CD4-positive, alpha-beta memory T cell (primary cell): ENCODE results near the gene NEXMIF. TPM values are rescaled to one million over a fixed set of nuclear protein-coding genes. Genes with fewer than 3 reads are reported as not detected.

Experiments used
- CTCF ChIA-PET: fragments of 350-600 bp; sonication (Branson Sonifier 250); formaldehyde crosslinking; loops from one replicate; lab custom pipeline; 2021; ENCODE audit warnings: inconsistent platforms; ENCODE audit not compliant: partially characterized antibody; lab: Charles Lee
- POLR2A ChIA-PET: fragments of 350-600 bp; sonication (Branson Sonifier 250); formaldehyde crosslinking; loops from one replicate; lab custom pipeline; 2021; ENCODE audit not compliant: partially characterized antibody; lab: Charles Lee
- DNase-seq, 5 donors: peaks; one replicate each; pipeline versions ENCODE4 v3.0.0 to v3.0.0-alpha.2; 2020 to 2022; ENCODE audit warnings: mixed read lengths in 1 of 5
- H3K27ac ChIP-seq: one replicate; pipeline ENCODE4 v1.7.0; 2013; ENCODE audit warnings: low read depth, low read length
- H3K27me3 ChIP-seq: 2 replicates; pipeline ENCODE4 v1.7.0; 2013; ENCODE audit warnings: mild to moderate bottlenecking, low read length, moderate library complexity; ENCODE audit not compliant: insufficient read depth
- H3K36me3 ChIP-seq: 2 replicates; pipeline ENCODE4 v1.7.0; 2013; ENCODE audit warnings: mild to moderate bottlenecking, low read length, moderate library complexity; ENCODE audit not compliant: insufficient read depth
- H3K4me1 ChIP-seq: 2 replicates; pipeline ENCODE4 v1.7.0; 2013; ENCODE audit warnings: mild to moderate bottlenecking, low read length, moderate library complexity; ENCODE audit not compliant: insufficient read depth
- H3K4me3 ChIP-seq, 2 donors: one replicate each; pipeline ENCODE4 v1.7.0; 2013; ENCODE audit warnings: low read length in 2 of 2, mild to moderate bottlenecking in 1 of 2
- H3K9me3 ChIP-seq, 2 donors: one replicate each; pipeline ENCODE4 v1.7.0; 2013; ENCODE audit warnings: low read length in 2 of 2, control low read depth in 1 of 2; ENCODE audit not compliant: control insufficient read depth in 1 of 2
- H3K27ac Mint-ChIP-seq, 7 donors: one replicate each; pipeline ENCODE4 v1.8.0; 2020 to 2021; ENCODE audit warnings: mixed read lengths in 7 of 7, mild to moderate bottlenecking in 6 of 7, inconsistent platforms in 3 of 7, moderate library complexity in 3 of 7
- H3K27me3 Mint-ChIP-seq, 2 donors: one replicate each; pipeline ENCODE4 v1.8.0; 2020 to 2021; ENCODE audit warnings: mixed read lengths in 2 of 2
- H3K36me3 Mint-ChIP-seq, 2 donors: one replicate each; pipeline ENCODE4 v1.8.0; 2020 to 2021; ENCODE audit warnings: mixed read lengths in 2 of 2, inconsistent platforms in 1 of 2, mild to moderate bottlenecking in 1 of 2
- H3K4me1 Mint-ChIP-seq, 4 donors: one replicate each; pipeline ENCODE4 v1.8.0; 2020 to 2021; ENCODE audit warnings: mixed read lengths in 4 of 4, mild to moderate bottlenecking in 1 of 4
- H3K4me3 Mint-ChIP-seq, 8 donors: one replicate each; pipeline ENCODE4 v1.8.0; 2020 to 2021; ENCODE audit warnings: mixed read lengths in 8 of 8, mild to moderate bottlenecking in 7 of 8, moderate library complexity in 6 of 8, inconsistent platforms in 3 of 8
- H3K9me3 Mint-ChIP-seq, 8 donors: one replicate each; pipeline ENCODE4 v1.8.0; 2020 to 2021; ENCODE audit warnings: mixed read lengths in 8 of 8, mild to moderate bottlenecking in 5 of 8, inconsistent platforms in 3 of 8, moderate library complexity in 1 of 8
- intact Hi-C: fragments of 100-400 bp; cut with micrococcal nuclease; formaldehyde crosslinking; loops from one replicate; pipeline ENCODE4 v1.15.1; 2023
- polyA plus RNA-seq, 2 donors: library from polyadenylated mRNA; unstranded; fragments of 300-500 nt; fragmentation: Illumina TruSeq; gene quantifications; one replicate each; pipeline ENCODE4 v1.2.3, GENCODE V29; 2021
- total RNA-seq, 2 experiments: library from RNA; stranded (reverse); gene quantifications; one replicate each; pipeline ENCODE4 v1.2.3, GENCODE V29; 2021

NEXMIF gene
- total and polyA plus RNA-seq, 4 experiments from 2014 or later = 0.20 to 1.2 (median 0.78) TPM

- H3K9me3 ChIP-seq = no peaks in the 10 kb centered on the region
- Mint-ChIP-seq H3K4me3 (peak overlapping the region; percentile 63 to 89 (median 80)), H3K9me3 (peaks cover 0 to 4% (median 0%) of the 10 kb centered on the region in 8 donors), H3K27ac (peak overlapping the region in 2 of 7 donors; percentile 50 to 59), H3K27me3 (peaks cover 3 to 7% of the 10 kb centered on the region in 2 donors), H3K36me3 (peaks cover 0 to 2% of the 10 kb centered on the region in 2 donors), H3K4me1 (peaks cover 0 to 8% (median 3%) of the 10 kb centered on the region in 4 donors)
- DNase-seq = peak; percentile 5 to 37 (median 13)
- no peaks in the 10 kb centered on the region for H3K27me3 ChIP-seq
- ChIA-PET POLR2A (interaction anchor here (1.1 kb wide), 1 partner anchor 310 kb away, joined by 3 read pairs; no protein-coding TSS in a partner anchor), CTCF (no interaction called here)
- H3K27ac ChIP-seq = peak overlapping the region; percentile 4
- H3K36me3 ChIP-seq = no peaks in the 10 kb centered on the region
- peak overlapping the region in 1 of 2 donors; percentile 40 for H3K4me3 ChIP-seq
- H3K4me1 ChIP-seq = no peaks in the 10 kb centered on the region
- intact Hi-C loops = loop anchor here (10.0 kb wide), 2 partner anchors 601 to 681 kb away; partner anchors contain the start of gene ZDHHC15
Measured at GRCh38 chrX:74923942-74924448, 1.3 kb downstream of the NEXMIF start.

- peak overlapping the region in 3 of 8 donors; percentile 75 to 89 (median 80) for H3K4me3 Mint-ChIP-seq
- CTCF ChIA-PET = no interaction called here
- no peak overlapping the region for H3K4me3 ChIP-seq
Measured at GRCh38 chrX:74922922-74923543, 2.2 kb downstream of the NEXMIF start.

GRCh38 chrX:74911494-74911893 lies 13.8 kb downstream of the NEXMIF start:
- no peaks in the 10 kb centered on the region for H3K9me3 ChIP-seq
- CTCF ChIA-PET = no interaction called here
- no peaks in the 10 kb centered on the region for H3K27me3 ChIP-seq
- H3K4me3 ChIP-seq = no peak overlapping the region
- no peaks in the 10 kb centered on the region for H3K4me1 ChIP-seq
- H3K27ac ChIP-seq = no peak overlapping the region
- Mint-ChIP-seq H3K27me3 (no peaks in the 10 kb centered on the region), H3K9me3 (no peaks in the 10 kb centered on the region), H3K4me3 (no peak overlapping the region), H3K27ac (no peak overlapping the region), H3K36me3 (no peaks in the 10 kb centered on the region), H3K4me1 (no peaks in the 10 kb centered on the region)
- H3K36me3 ChIP-seq = no peaks in the 10 kb centered on the region
- no peak for DNase-seq
- intact Hi-C loops = no loop called here
- POLR2A ChIA-PET = no interaction called here

More at GRCh38 chrX:74922922-74923543, 2.2 kb downstream of the NEXMIF start:
- H3K27me3 ChIP-seq = no peaks in the 10 kb centered on the region
- Mint-ChIP-seq H3K9me3 (peaks cover 0 to 4% (median 0%) of the 10 kb centered on the region in 8 donors), H3K27ac (no peak overlapping the region), H3K4me1 (peaks cover 0 to 8% (median 3%) of the 10 kb centered on the region in 4 donors), H3K27me3 (peaks cover 3 to 7% of the 10 kb centered on the region in 2 donors), H3K36me3 (peaks cover 0 to 2% of the 10 kb centered on the region in 2 donors)
- DNase-seq = no peak
- POLR2A ChIA-PET = no interaction called here
- H3K4me1 ChIP-seq = no peaks in the 10 kb centered on the region
- intact Hi-C loops = loop anchor here (10.0 kb wide), 2 partner anchors 602 to 682 kb away; partner anchors contain the start of gene ZDHHC15
- H3K27ac ChIP-seq = no peak overlapping the region
- no peaks in the 10 kb centered on the region for H3K36me3 ChIP-seq
- no peaks in the 10 kb centered on the region for H3K9me3 ChIP-seq

- Histone ChIP-seq H3K4me3 (no peak overlapping the region), H3K27me3 (no peaks in the 10 kb centered on the region), H3K9me3 (no peaks in the 10 kb centered on the region), H3K27ac (no peak overlapping the region), H3K4me1 (no peaks in the 10 kb centered on the region), H3K36me3 (no peaks in the 10 kb centered on the region)
- ChIA-PET POLR2A (no interaction called here), CTCF (no interaction called here)
- intact Hi-C loops = no loop called here
- Mint-ChIP-seq H3K4me3 (no peak overlapping the region), H3K4me1 (no peaks in the 10 kb centered on the region), H3K27ac (no peak overlapping the region), H3K27me3 (no peaks in the 10 kb centered on the region), H3K36me3 (no peaks in the 10 kb centered on the region), H3K9me3 (no peaks in the 10 kb centered on the region)
- no peak for DNase-seq
Measured at GRCh38 chrX:74906417-74906816, 18.8 kb downstream of the NEXMIF start.

GRCh38 chrX:74902806-74903205 lies 22.4 kb downstream of the NEXMIF start:
- ChIA-PET POLR2A (no interaction called here), CTCF (no interaction called here)
- Histone ChIP-seq H3K9me3 (no peaks in the 10 kb centered on the region), H3K27ac (no peak overlapping the region), H3K27me3 (no peaks in the 10 kb centered on the region), H3K4me1 (no peaks in the 10 kb centered on the region), H3K4me3 (no peak overlapping the region), H3K36me3 (no peaks in the 10 kb centered on the region)
- intact Hi-C loops = no loop called here
- Mint-ChIP-seq H3K4me3 (no peak overlapping the region), H3K36me3 (no peaks in the 10 kb centered on the region), H3K9me3 (no peaks in the 10 kb centered on the region), H3K27me3 (no peaks in the 10 kb centered on the region), H3K4me1 (no peaks in the 10 kb centered on the region), H3K27ac (no peak overlapping the region)
- DNase-seq = no peak

GRCh38 chrX:74892561-74892960 lies 32.7 kb downstream of the NEXMIF start:
- Mint-ChIP-seq H3K4me1 (peaks cover 0 to 1% (median 0%) of the 10 kb centered on the region in 4 donors), H3K27ac (no peak overlapping the region), H3K36me3 (no peaks in the 10 kb centered on the region), H3K27me3 (no peaks in the 10 kb centered on the region), H3K4me3 (no peak overlapping the region), H3K9me3 (peaks cover 0 to 3% (median 0%) of the 10 kb centered on the region in 8 donors)
- CTCF ChIA-PET = no interaction called here
- no peaks in the 10 kb centered on the region for H3K9me3 ChIP-seq
- no peaks in the 10 kb centered on the region for H3K4me1 ChIP-seq
- H3K27ac ChIP-seq = no peak overlapping the region
- intact Hi-C loops = no loop called here
- POLR2A ChIA-PET = no interaction called here
- H3K4me3 ChIP-seq = no peak overlapping the region
- no peak for DNase-seq
- H3K36me3 ChIP-seq = no peaks in the 10 kb centered on the region
- no peaks in the 10 kb centered on the region for H3K27me3 ChIP-seq

- H3K27ac Mint-ChIP-seq = no peak overlapping the region
- no peak for DNase-seq
- Histone ChIP-seq H3K4me1 (no peaks in the 10 kb centered on the region), H3K27ac (no peak overlapping the region), H3K36me3 (no peaks in the 10 kb centered on the region), H3K27me3 (no peaks in the 10 kb centered on the region), H3K9me3 (no peaks in the 10 kb centered on the region), H3K4me3 (no peak overlapping the region)
- no peaks in the 10 kb centered on the region for H3K27me3 Mint-ChIP-seq
- peaks cover 0 to 3% (median 0%) of the 10 kb centered on the region in 8 donors for H3K9me3 Mint-ChIP-seq
- intact Hi-C loops = no loop called here
- H3K4me3 Mint-ChIP-seq = peak overlapping the region in 1 of 8 donors; percentile 47
- no peaks in the 10 kb centered on the region for H3K4me1 Mint-ChIP-seq
- ChIA-PET CTCF (no interaction called here), POLR2A (no interaction called here)
- no peaks in the 10 kb centered on the region for H3K36me3 Mint-ChIP-seq
Measured at GRCh38 chrX:74890676-74891430, 34.4 kb downstream of the NEXMIF start.
